GM12892 (cell line): ENCODE data around the gene PROX1.

Experiments used
- POLR2A ChIP-seq: IDR thresholded peaks from 2 replicates; pipeline ENCODE4 v1.6.1; 2011; ENCODE audit warnings: low read depth, low read length, control low read depth
- TAF1 ChIP-seq: IDR thresholded peaks from 2 replicates; pipeline ENCODE4 v1.6.1; 2011; ENCODE audit warnings: low read depth, mild to moderate bottlenecking, control low read depth, low read length, borderline replicate concordance

- TF ChIP-seq POLR2A = no peak
- TF ChIP-seq TAF1 = no peak
Measured at GRCh38 chr1:214002472-214002871, 14.7 kb downstream of the PROX1 start.
